SIG-M5 (cell line): ENCODE data around the gene SLC12A6.

ENCODE experiments used
- DNase-seq: peaks from one replicate; lab custom pipeline; 2025; lab: John Stamatoyannopoulos, UW

SLC12A6 gene

DNA sequence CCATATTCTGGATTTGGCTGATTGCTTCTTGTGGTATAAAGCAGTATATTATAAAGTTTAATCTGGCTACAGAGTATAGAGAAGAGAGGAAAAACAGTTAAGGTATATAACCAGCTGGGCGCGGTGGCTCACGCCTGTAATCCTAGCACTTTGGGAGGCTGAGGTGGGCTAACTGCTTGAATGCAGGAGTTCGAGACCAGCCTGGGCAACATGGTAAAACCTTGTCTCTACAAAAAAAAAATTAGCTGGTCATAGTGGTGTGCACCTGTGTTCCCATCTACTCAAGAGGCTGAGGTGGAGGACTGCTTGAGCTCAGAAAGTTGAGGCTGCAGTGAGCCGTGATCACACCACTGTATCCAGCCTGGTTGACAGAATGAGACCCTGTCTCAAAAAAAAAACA is 7.3 kb downstream of the SLC12A6 start:
- DNase-seq = no peak

GRCh38 chr15:34329006-34329405 is 8.6 kb downstream of the SLC12A6 start:
- DNase-seq = no peak

DNA sequence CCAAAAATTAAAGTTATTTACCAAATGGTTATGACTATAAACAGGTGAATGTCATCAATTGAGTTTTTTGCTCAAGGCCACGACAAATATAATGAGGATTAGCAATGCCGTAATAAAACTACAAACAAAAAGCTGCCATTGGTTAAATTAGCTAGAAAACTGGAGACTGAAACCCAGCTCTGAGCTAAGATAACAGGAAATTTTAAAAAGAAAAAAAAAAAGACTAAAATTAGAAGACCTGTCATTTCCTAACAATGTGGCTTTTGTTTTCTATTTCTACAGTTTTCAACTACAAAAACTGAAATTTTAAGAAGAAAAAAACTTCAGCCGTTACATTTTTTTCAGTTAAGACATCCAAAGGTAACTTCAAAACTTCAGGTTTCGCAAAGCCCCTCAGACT is 9.7 kb downstream of the SLC12A6 start:
- no peak for DNase-seq

DNA sequence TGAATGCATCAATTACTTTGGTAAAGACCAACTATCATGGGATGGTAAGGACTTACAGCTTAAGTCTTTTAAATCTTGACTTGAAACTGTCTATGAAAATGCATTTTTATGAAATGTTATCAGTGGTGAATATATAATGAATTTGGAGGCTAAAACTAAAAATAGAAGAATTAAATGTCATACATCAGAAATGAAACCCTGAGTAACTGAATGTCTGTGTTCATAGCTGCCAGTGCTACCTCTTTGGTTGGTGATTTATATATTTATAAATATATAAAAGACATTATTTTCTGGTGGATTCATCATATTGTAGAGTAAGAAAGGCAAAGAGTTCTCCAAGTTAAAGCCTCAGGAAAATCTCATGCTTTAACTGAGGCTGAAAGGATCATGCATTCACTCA is 12.2 kb downstream of the SLC12A6 start:
- no peak for DNase-seq

DNA sequence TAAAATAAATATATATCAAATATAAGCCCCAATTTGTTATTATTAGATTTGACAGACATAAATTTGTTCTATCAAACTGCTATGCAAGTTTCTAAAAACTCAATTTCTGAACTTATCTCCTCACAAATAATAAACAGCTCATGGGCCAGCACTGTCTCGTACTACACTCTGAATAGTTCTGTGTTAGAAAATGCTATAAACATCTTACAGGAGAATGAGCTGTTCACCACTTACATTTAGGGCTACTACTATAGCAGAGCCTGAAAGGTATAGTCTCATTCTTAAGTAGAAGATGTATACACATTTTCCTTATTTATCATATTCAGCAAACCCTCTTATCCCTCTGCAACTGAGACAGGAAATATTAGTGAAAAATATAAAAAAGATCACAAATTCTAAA is 12.6 kb downstream of the SLC12A6 start:
- DNase-seq = no peak

- DNase-seq = no peak
These were observed 14.4 kb downstream of the SLC12A6 start for GRCh38 chr15:34323217-34323616.

- no peak for DNase-seq
These were observed 19.1 kb downstream of the SLC12A6 start for GRCh38 chr15:34318277-34319079.

DNA sequence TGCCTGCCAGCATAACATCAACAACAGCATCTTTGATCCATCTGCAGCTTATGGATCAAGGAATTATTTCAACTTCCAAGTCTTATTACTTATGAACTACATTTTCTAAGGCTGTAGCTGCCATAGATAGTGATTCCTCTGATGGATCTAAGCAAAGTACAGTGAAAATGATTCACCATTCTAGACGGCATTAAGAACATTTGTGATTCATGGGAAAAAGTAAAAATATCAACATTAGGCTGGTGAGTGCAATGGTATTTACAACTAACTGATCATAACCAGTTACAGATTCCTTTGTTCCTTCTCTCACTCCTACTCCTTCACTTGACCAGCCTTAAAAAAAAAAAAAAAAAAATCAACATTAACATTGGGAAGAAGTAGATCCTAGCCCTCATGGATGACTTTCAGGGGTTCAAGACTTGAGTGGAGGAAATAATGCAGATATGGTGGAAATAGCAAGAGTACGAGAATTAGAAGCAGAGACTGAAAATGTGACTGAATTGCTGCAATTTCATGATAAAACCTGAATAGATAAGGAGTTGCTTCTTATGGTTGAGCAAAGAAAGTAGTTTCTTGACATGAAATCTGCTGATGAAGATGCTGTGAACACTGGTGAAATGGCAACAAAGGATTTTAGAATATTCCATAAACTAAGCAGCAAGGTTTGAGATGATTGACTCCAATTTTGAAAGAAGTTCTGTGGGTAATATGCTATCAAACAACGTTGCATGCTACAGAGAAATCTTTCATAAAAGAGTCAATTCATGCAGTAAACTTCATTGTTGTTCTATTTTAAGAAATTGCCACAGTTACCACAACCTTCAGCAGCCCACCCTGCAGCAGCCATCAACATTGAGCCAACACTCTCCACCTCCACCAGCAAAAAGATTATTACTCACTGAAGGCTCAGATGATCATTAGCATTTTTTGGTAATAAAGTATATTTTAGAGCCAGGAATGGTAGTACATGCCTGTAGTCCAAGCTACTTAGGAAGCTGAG is 22.8 kb downstream of the SLC12A6 start:
- no peak for DNase-seq

DNA sequence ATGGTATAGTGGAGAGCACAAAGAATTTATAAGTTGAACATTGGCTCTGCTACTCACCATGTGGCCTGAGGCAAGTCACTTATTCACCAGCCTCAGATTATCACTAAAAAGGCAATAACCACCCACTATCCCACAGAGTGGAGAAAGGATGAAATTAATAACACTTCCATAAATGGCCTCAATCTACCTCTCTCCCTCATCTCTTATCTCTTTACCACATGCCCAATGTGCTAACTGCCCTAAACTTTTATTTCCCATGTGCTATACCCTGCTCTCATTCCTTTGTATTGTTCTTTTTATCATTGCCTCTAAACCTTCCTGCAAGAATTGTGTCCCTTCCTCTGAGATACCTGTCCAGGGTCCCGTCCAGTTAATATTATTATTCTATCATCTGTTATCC is 26.0 kb downstream of the SLC12A6 start:
- no peak for DNase-seq

DNA sequence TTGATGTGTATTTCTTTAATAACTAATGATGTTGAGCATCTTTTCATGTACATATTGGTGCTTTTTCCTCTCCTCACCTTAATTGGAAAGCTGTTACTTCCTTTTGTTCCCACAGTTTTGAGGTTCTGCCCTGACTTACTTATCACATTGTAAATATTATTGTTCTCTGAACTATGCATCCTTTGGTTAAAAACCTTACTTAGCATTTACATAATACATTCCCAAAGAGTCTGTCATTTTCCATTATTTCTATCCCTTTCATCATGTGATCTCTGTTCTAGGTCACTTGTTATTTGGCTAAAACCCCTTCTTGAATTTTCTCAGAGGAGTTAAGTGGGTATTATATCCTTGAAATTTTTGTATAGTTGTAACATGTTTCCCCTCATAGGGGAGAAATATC is 33.0 kb downstream of the SLC12A6 start:
- no peak for DNase-seq

DNA sequence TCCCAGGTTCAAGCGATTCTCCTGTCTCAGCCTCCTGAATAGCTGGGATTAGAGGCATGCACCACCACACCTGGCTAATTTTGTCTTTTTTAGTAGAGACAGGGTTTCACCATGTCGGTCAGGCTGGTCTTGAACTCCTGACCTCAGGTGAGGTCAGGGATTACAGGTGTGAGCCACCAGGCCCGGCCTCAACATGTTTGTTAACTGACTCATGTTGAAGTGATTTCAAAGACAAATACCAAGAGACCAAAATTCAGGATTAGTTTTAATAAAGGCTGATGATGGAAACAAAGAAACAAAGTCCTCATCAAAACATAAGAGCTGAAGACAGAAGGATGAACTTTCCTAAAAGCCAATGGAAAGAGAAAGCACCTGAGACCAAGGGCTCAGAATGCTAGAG is 36.5 kb downstream of the SLC12A6 start:
- DNase-seq = no peak

DNA sequence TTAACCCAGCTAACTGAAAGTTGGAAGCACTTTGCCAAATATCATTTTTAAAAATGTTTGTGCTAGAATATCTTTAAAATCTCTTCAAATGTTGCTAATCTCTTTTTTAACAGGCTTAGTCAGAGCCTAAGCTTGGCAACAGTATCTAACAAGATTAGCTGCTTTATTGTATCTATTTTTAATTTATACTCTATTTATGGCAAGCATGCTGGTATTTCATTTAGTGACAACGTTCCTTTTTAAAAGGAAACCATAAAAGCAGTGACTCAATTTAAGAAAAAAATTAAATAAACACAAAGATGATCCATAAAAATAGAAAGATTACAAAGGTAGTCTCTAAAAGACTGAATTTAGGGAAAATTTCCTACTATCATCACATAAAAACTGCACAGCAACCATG is 40.5 kb downstream of the SLC12A6 start:
- no peak for DNase-seq

- DNase-seq = no peak
These were observed 45.0 kb downstream of the SLC12A6 start for GRCh38 chr15:34292621-34293020.

- no peak for DNase-seq
These were observed 52.6 kb downstream of the SLC12A6 start for GRCh38 chr15:34284937-34285336.

DNA sequence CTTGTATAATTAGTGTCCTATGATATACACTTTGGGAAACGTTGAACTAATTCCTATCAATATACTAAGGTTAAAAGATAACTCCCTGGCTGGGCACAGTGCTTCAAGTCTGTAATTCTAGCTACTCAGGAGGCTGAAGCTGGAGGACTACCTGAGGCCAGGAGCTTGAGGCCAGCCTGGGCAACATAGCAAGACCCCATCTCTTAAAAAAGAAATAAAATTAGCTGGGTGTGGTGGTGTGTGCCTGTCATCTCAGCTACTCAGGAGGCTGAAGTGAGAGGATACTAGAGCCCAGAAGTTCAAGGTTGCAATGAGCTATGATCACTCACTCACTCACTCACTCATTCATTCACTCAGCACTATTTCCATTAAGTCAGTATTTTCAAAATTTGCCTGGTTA is 55.2 kb downstream of the SLC12A6 start:
- no peak for DNase-seq

- DNase-seq = no peak
These were observed 57.4 kb downstream of the SLC12A6 start for GRCh38 chr15:34280193-34280592.

- no peak for DNase-seq
These were observed 58.2 kb downstream of the SLC12A6 start for GRCh38 chr15:34279368-34279767.

DNA sequence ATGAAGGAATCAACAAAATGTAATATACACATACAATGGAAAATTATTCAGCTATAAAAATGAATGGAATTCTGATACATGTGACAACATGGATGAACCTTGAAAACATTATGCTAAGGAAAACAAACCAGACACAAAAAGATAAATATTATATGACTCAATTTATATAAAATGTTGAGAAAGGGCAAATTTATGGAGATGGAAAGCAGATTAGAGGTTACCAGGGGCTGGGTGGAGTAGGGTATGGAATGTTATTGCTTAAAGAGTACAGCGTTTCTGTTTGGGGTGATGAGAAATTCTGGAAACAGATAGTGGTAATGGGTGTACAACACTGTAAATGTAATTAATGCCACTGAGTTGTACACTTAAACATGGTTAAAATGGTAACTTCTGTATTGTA is 61.9 kb downstream of the SLC12A6 start:
- DNase-seq = no peak

DNA sequence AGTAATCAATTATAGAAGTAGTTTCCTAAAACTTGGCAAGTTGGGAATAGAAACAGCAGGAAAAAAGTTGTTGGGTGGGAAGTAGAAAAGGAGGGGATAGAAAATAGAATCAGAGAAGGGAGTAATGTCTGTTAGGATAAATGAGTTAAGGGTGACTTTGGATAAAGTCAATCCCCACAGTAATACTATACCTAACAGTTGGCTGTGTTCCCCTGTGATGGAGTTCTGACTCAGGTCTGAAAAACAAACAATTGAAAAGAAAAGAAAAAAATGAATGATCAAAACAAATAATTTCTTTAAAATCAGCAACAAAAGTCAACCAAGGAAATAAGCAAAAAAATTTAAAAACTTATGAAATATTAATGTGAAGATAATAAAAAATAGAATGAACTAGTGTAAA is 62.4 kb downstream of the SLC12A6 start:
- no peak for DNase-seq

DNA sequence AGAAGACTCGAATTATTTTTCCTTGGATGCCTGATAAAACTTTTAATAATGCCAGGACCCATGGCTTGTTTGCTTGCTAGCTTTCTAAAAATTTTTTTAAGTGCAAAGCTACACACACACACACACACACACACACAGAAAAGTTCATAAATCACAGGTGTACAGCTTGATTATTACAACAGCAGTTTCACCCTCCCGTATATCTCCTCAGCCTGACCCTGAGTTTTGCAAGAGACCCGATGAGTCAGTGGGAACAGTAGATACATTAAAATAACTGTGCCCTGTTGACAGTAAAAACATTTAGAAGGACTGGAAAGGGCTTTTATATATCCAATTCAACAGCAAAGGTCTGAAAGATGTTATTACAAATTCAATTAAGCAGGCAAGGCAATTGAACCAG is 66.1 kb downstream of the SLC12A6 start:
- no peak for DNase-seq

GRCh38 chr15:34266751-34267150 is 70.8 kb downstream of the SLC12A6 start:
- no peak for DNase-seq

GRCh38 chr15:34264076-34264475 is 73.5 kb downstream of the SLC12A6 start:
- no peak for DNase-seq

GRCh38 chr15:34262362-34262761 is 75.2 kb downstream of the SLC12A6 start:
- DNase-seq = no peak
